Fibroblast of mammary gland (primary cell): ENCODE data around the gene TCAF2.
A peak's percentile ranks its signal among the peaks of the same experiment; 100 is the strongest.
"Not testable (repeated sequence)": the region's sequence is repeated elsewhere in the genome, so short reads cannot be mapped to it uniquely, and the experiment has no call there.

Experiments
- DNase-seq: peaks from one replicate; pipeline ENCODE4 v3.0.0-alpha.2; 2010; ENCODE audit warnings: low read depth
- H3K4me3 ChIP-seq: 2 replicates; pipeline ENCODE4 v1.5.1; 2011; ENCODE audit warnings: low read depth, mild to moderate bottlenecking, low read length, moderate library complexity; ENCODE audit not compliant: control insufficient read depth

TCAF2 gene

DNA sequence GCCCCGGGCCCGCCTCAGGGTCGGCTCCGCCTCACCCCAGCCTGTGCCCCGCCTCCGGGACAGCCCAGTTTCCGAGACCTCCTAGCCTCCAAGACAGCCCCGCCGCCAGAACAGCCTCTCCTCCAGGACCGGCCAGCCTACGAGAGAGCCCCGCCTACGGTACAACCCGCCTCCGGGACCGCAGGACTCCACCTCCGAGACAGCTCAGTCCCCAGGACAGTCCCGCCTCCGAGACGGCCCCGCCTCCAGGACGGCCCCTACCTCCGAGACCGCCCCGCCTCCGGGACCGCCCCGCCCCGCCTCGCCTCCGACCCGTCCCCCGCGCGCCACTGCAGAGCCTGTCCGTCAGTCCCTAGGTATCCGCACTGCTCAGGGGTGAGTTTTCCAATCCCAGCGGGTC is at the start of gene TCAF2:
Gene TCAF2, plus strand, starts transcription at position 329 of the 400 bp plus-strand sequence.
- peak within 1 kb of the TSS; percentile 44 for H3K4me3 ChIP-seq
- not testable (repeated sequence) for DNase-seq

DNA sequence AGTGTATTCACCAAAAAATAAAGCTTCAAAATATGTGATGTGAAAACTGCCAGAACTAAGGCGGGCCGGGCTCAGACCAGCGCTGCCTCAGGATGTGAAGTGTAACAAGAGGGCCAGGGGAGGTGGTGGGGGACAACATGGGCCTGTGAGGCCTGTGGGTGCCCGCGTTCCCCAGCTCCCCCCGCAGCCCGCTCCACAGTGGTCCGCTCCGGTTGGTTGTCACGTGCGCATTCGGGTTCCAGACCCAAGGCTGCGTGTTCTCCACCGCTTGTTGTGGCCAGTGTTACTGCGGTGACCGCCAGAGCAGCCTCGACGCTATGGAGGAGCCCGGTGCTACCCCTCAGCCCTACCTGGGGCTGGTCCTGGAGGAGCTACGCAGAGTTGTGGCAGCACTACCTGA is 49.3 kb upstream of the TCAF2 start, which contains the start of gene CTAGE15:
Gene CTAGE15, plus strand, starts transcription at position 301 of the 400 bp plus-strand sequence. Its CDS starts 17 bp downstream, at position 318.
- DNase-seq, H3K4me3 ChIP-seq: not testable (repeated sequence)

- not testable (repeated sequence) for H3K4me3 ChIP-seq, DNase-seq
Observed at GRCh38 chr7:143588183-143588582, 32.6 kb upstream of the TCAF2 start.

DNA sequence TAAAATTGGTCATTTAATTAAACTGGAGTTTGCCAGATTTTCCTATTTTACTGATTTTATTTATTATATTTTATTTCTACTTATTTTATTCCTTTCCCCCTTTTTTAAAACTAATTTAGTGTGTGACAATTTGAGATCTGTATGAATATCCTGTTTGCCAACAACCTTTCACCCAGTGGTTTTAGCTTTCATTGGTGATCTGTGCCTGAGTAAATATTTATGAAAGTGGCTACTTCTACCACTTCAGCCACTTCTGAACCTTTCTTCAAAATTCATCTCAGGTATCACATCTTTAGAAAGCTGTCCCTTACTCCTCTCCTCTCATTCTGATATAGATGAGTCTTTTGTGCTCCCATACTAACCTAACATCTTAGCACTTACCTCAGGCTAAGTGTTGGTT is 30.9 kb upstream of the TCAF2 start:
- not testable (repeated sequence) for H3K4me3 ChIP-seq, DNase-seq

DNA sequence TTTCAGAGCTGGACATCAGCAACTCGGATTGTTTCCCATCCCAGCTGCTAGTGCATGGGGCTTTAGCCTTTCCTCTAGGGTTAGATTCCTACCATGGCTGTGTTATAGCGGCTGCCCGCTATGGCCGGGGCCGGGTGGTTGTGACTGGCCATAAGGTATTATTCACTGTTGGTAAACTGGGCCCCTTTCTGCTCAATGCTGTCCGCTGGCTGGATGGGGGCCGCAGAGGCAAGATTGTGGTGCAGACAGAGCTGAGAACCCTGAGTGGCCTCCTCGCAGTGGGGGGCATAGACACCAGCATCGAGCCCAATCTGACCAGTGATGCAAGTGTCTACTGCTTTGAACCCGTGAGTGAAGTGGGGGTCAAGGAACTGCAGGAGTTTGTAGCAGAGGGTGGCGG is 22.7 kb upstream of the TCAF2 start:
- DNase-seq, H3K4me3 ChIP-seq: not testable (repeated sequence)

GRCh38 chr7:143603549-143603948 is 17.2 kb upstream of the TCAF2 start:
- not testable (repeated sequence) for DNase-seq, H3K4me3 ChIP-seq

- DNase-seq, H3K4me3 ChIP-seq: not testable (repeated sequence)
Observed at GRCh38 chr7:143606088-143606487, 14.7 kb upstream of the TCAF2 start.

- H3K4me3 ChIP-seq, DNase-seq: not testable (repeated sequence)
Observed at GRCh38 chr7:143615545-143615944, 5.2 kb upstream of the TCAF2 start.

DNA sequence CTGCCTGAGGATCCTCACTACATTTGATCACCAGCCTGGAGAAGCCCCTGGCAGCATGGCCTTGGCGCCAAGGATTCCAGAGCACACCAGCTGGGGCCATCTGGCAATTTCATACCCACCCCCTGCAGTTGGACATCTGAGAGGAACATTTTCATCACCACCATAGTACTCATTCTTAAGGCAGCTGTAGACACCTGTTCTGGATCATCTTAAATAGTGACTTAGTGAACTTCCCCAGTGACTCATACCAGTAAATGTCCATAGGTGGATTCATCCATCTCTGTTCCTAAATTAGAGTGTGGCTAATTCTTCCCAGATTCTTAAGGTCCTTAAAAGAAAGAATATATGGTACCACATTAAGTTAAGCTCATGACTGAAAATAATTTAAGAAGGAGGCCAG is 3.6 kb upstream of the TCAF2 start:
- DNase-seq, H3K4me3 ChIP-seq: not testable (repeated sequence)

DNA sequence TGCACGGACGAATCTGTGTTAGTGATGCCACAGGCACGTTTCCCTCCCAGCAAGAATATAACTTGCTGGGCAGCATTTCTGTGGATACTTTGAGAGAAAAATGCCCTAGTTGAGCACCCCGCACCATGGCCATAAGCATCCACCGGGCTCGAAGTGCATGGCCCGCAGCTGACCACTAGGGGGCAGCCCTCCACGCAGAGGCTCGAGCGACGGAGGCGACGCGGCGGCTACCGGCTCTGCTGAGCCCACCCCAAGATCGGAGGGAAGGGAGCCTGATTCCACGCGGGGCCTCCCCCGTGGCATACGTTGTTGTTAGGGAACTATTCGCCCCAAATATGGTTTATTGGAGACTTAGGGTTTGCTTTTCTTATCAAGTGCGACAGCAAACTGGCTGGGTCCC is 716 bp upstream of the TCAF2 start:
- not testable (repeated sequence) for H3K4me3 ChIP-seq, DNase-seq

DNA sequence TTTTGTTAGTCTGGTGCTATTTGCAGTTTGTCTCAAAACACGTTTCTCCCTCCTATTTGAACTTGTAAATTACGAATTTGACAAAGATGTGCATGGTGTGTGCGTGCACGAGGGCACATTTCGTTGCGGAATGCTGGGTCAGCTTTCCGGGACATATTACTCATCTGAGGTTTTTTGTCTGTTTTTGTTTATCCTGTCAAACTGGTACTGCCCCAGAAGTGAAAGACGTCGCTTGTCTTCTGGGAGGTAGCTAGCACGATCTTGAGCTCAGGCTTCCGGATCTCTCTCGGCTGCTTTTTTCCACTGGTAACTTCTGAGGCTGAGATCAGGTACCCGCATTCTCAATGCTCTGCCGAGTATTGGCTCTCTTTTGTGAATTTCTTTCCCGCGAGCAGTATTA is 401 bp downstream of the TCAF2 start:
- not testable (repeated sequence) for H3K4me3 ChIP-seq, DNase-seq

DNA sequence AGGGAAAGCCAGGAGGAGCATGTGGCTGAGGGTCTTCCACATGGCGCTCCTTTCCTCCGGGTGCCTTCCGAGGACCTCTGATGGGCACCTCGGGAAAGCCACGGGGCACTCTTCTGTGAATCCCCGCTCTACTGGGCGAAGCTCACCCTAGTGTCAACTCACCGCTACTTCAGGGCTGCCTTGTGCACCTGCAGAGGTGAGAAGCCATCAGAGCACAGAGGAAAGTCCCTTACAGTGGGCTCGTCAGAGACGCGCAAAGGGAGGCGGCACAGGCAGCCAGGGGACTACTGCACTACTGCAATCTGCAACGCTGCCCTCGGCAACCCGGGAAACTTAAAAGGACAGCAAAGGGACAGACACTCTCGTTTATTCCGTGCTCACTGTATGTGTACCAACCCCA is 1.4 kb downstream of the TCAF2 start:
- not testable (repeated sequence) for DNase-seq

GRCh38 chr7:143630653-143631052 is 9.9 kb downstream of the TCAF2 start:
- not testable (repeated sequence) for DNase-seq, H3K4me3 ChIP-seq

More for the DNA sequence above, 1.4 kb downstream of the TCAF2 start:
- not testable (repeated sequence) for H3K4me3 ChIP-seq

DNA sequence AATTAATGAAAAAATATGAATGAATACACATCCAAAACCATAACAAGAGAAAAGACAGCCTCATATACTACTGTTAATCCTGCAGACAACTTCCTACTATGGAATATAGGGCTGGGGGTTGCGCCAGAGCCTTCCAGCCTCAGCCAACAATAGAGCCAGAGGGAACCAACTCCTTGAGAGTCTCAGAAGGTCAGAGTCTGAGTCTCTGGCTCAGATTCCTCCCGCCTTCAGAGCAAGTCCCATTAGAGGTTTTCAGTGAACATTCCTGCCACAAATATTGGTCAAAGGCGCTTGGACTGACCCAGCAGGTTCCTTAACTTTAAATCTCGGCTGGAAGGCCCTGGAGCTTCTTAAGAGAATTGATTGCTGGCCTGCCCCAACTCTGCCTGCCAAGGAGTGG is 11.7 kb downstream of the TCAF2 start:
- DNase-seq, result not testable (repeated sequence)

GRCh38 chr7:143633013-143633618 is 12.3 kb downstream of the TCAF2 start:
- DNase-seq, H3K4me3 ChIP-seq: not testable (repeated sequence)

More for the DNA sequence above, 11.7 kb downstream of the TCAF2 start:
- not testable (repeated sequence) for H3K4me3 ChIP-seq

- H3K4me3 ChIP-seq, DNase-seq: not testable (repeated sequence)
Observed at GRCh38 chr7:143635364-143636240, 14.8 kb downstream of the TCAF2 start.

GRCh38 chr7:143639372-143639771 is 18.6 kb downstream of the TCAF2 start:
- H3K4me3 ChIP-seq, result not testable (repeated sequence)

DNA sequence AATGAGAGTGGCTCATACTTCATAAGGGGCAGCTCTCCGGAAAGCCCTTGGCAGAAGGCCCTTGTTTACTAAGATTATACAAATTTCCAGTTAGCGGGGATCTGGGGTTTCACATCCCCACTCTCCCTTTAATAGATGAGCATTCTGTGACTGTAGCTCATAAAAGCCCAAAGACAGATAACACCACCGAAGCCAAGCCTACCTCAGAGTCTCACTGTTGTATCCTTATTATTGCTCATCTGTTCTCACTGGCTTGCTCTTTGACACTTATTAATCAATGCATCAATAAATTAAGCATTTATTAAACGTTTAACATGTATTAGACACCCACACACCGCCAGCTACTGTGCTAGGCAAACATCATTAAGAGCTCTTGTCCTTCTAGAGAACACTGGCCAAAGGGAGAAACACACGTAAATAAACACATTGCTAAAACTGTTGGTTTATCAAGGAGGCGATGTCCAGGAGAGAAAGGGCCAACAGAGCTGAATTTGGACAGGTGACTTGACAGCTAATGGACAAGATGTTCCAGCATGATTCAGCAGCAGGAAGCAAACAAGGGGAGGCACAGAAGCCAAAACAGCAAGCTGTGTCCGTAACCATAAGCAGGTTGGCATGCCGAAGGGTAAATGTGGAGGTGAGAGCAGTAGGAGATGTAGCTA is 19.9 kb downstream of the TCAF2 start:
- H3K4me3 ChIP-seq, DNase-seq: not testable (repeated sequence)

More at GRCh38 chr7:143639372-143639771, 18.6 kb downstream of the TCAF2 start:
- not testable (repeated sequence) for DNase-seq

DNA sequence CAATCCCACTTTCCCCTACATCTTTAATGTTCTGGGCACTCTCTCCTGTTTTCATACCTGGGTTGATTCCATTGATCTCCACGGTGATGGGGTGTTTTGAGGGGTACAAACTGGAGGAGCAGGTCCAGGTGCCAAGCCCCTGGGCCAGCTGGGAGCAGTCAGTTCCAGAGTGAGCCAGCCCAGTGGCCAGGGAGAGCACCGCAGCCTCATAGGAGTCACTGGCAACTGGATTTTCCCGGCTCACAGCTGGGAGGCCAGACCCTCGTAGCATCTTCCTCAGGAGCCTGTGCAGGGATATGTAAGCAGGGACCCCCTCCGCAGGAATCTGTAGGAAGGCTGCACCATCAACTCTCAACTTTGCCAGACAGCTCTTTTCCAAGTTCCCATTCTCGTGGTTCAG is 25.8 kb downstream of the TCAF2 start:
- not testable (repeated sequence) for H3K4me3 ChIP-seq, DNase-seq
